K562 (cell line): ENCODE data around the gene CDT1. TPM values are rescaled to one million over a fixed set of nuclear protein-coding genes. Genes with fewer than 3 reads are reported as not detected.
A peak's percentile ranks its signal among the peaks of the same experiment; 100 is the strongest.

ENCODE experiments used
- ATAC-seq: fragments of 200-7000 bp; cut with Tn5 transposase; 3 replicates; pipeline ENCODE4 v1.9.1; 2020; ENCODE audit warnings: moderate library complexity
- BruUV-seq: library from RNA; stranded (reverse); fragments of 400-500 nt; replicated peaks from 2 replicates; lab custom pipeline; 2021; lab: Mats Ljungman, UMichigan
- CTCF ChIA-PET: fragments of 300-600 bp; formaldehyde crosslinking; extraction: SDS; loops from one replicate; lab custom pipeline; 2021; ENCODE audit warnings: low intra/inter-chr PET ratio; lab: Yijun Ruan, JAX
- POLR2A ChIA-PET: fragments of 300-600, 350-650 bp; sonication (Branson Sonifier 250); formaldehyde crosslinking; extraction: SDS; loops from one replicate; lab custom pipeline; 2021; ENCODE audit warnings: antibody characterized with exemption, inconsistent platforms; lab: Yijun Ruan, JAX
- DNase-seq, 4 experiments: peaks; one replicate each; pipeline versions ENCODE4 v3.0.0 to v3.0.0-alpha.2; 2011 to 2018; ENCODE audit warnings: low spot score in 3 of 4, mixed read lengths in 3 of 4; ENCODE audit errors: extremely low read depth in 1 of 4
- FAIRE-seq: peaks from 2 replicates; lab custom pipeline; 2011; peaks lifted over from hg19 to GRCh38; lab: Jason Lieb, UNC
- H2AFZ ChIP-seq: 2 replicates; pipeline ENCODE4 v1.6.0; 2011; ENCODE audit warnings: low read depth, low read length, control low read depth, inconsistent platforms
- H3K27ac ChIP-seq: fragments of 200-600 bp; 3 replicates; pipeline ENCODE4 v1.8.0; 2011; ENCODE audit warnings: low read depth, mild to moderate bottlenecking, control low read depth, inconsistent platforms, low read length, moderate library complexity, mixed read lengths; ENCODE audit errors: extremely low read depth
- H3K27me3 ChIP-seq, 2 experiments: fragments of 300-600 bp in 1 of 2; 2 replicates in 1 of 2; 3 replicates in 1 of 2; pipeline versions ENCODE4 v1.6.0 to v1.8.0; 2011; ENCODE audit warnings: inconsistent platforms in 2 of 2, low read length in 2 of 2, mild to moderate bottlenecking in 1 of 2, mixed read lengths in 1 of 2, moderate library complexity in 1 of 2; ENCODE audit not compliant: control insufficient read depth in 2 of 2, insufficient read depth in 2 of 2
- H3K36me3 ChIP-seq: fragments of 300-600 bp; 3 replicates; pipeline ENCODE4 v1.8.0; 2011; ENCODE audit warnings: mild to moderate bottlenecking, low read length, inconsistent platforms; ENCODE audit not compliant: control insufficient read depth, insufficient read depth
- H3K4me1 ChIP-seq, 2 experiments: fragments of 200-600 bp in 1 of 2; replicated peaks in 1 of 2; 2 replicates in 1 of 2; 3 replicates in 1 of 2; pipeline versions ENCODE4 v1.5.1 to v1.8.0; 2011; ENCODE audit warnings: inconsistent platforms in 2 of 2, low read length in 2 of 2, mild to moderate bottlenecking in 1 of 2, mixed read lengths in 1 of 2, moderate library complexity in 1 of 2; ENCODE audit not compliant: control insufficient read depth in 2 of 2, insufficient read depth in 2 of 2
- H3K4me2 ChIP-seq: 2 replicates; pipeline ENCODE4 v1.6.1; 2011; ENCODE audit warnings: low read length, control low read depth, inconsistent platforms, mixed read lengths; ENCODE audit not compliant: insufficient read depth
- H3K4me3 ChIP-seq: fragments of 200-600 bp; sonication (generic), shearing (Covaris generic); 2 replicates; pipeline ENCODE4 v1.5.1; 2016; ENCODE audit warnings: control low read depth, inconsistent platforms
- H3K79me2 ChIP-seq: fragments of 200-600 bp; 3 replicates; pipeline ENCODE4 v1.8.0; 2011; ENCODE audit warnings: low read length, inconsistent platforms; ENCODE audit not compliant: control insufficient read depth, insufficient read depth
- H3K9ac ChIP-seq, 2 experiments: 2 replicates each; pipeline versions ENCODE4 v1.6.0 to v1.6.1; 2011; ENCODE audit warnings: low read depth in 2 of 2, low read length in 2 of 2, control low read depth in 1 of 2, inconsistent platforms in 1 of 2, mild to moderate bottlenecking in 1 of 2, mixed read lengths in 1 of 2; ENCODE audit not compliant: insufficient read depth in 1 of 2
- H3K9me1 ChIP-seq: one replicate; pipeline ENCODE4 v1.6.0; 2011; ENCODE audit warnings: inconsistent platforms, mild to moderate bottlenecking, low read length, moderate library complexity; ENCODE audit not compliant: control insufficient read depth, insufficient read depth
- H3K9me3 ChIP-seq: replicated peaks from 2 replicates; pipeline ENCODE4 v1.5.1; 2011; ENCODE audit warnings: low read depth, low read length, inconsistent platforms; ENCODE audit not compliant: control insufficient read depth, insufficient read depth
- H4K20me1 ChIP-seq: replicated peaks from 2 replicates; pipeline ENCODE4 v1.6.1; 2011; ENCODE audit warnings: low read length, inconsistent platforms, mixed read lengths; ENCODE audit not compliant: control insufficient read depth, insufficient read depth
- AFF4 ChIP-seq: sonication (generic); formaldehyde crosslinking; IDR thresholded peaks from 2 replicates; pipeline ENCODE4 v1.8.0; 2023; ENCODE audit warnings: mild to moderate bottlenecking, missing genetic modification reagents
- IFI16 ChIP-seq: fragments of 250-450 bp; sonication (Bioruptor Pico); IDR thresholded peaks from 2 replicates; pipeline ENCODE4 v2.1.2; 2022; ENCODE audit warnings: mild to moderate bottlenecking, inconsistent platforms
- JUN ChIP-seq, 2 experiments: sonication (generic) in 1 of 2; formaldehyde crosslinking in 1 of 2; IDR thresholded peaks; 2 replicates each; pipeline versions ENCODE4 v1.6.1 to v1.8.0; 2012 to 2022; ENCODE audit warnings: borderline replicate concordance in 2 of 2, mild to moderate bottlenecking in 2 of 2, improper control_type of control experiment in 1 of 2, low read depth in 1 of 2, low read length in 1 of 2, missing genetic modification reagents in 1 of 2
- KDM5B ChIP-seq: fragments of 200-600 bp; sonication (generic); IDR thresholded peaks from 2 replicates; pipeline ENCODE4 v1.6.1; 2012; ENCODE audit warnings: low read depth, mild to moderate bottlenecking, moderate library complexity, low read length, control low read depth, inconsistent platforms; ENCODE audit not compliant: insufficient replicate concordance
- L3MBTL2 ChIP-seq: fragments of 450-650 bp; IDR thresholded peaks from 2 replicates; pipeline ENCODE4 v1.6.1; 2016; ENCODE audit warnings: mild to moderate bottlenecking, moderate library complexity
- RBM39 ChIP-seq: fragments of 200-400 bp; formaldehyde crosslinking; optimal IDR thresholded peaks from 2 replicates; pipeline ENCODE3; 2018; ENCODE audit warnings: low read depth, low read length
- SAFB2 ChIP-seq: fragments of 200-400 bp; formaldehyde crosslinking; IDR thresholded peaks from 2 replicates; pipeline ENCODE4 v1.6.1; 2018; ENCODE audit warnings: borderline replicate concordance, low read length, low read depth, moderate library complexity; ENCODE audit not compliant: severe bottlenecking
- SMAD1 ChIP-seq: fragments of 150-350 bp; IDR thresholded peaks from 2 replicates; pipeline ENCODE4 v1.6.1; 2014; ENCODE audit warnings: low read length, low read depth; ENCODE audit not compliant: partially characterized antibody
- SRSF3 ChIP-seq: fragments of 200-400 bp; formaldehyde crosslinking; IDR thresholded peaks from 2 replicates; pipeline ENCODE4 v1.6.1; 2016; ENCODE audit warnings: mild to moderate bottlenecking, low read length, moderate library complexity; ENCODE audit not compliant: insufficient read depth
- ZNF77 ChIP-seq: fragments of 250-450 bp; sonication (Bioruptor Pico); IDR thresholded peaks from 2 replicates; pipeline ENCODE4 v1.5.0; 2020
- WGBS: fragments of 100-300 bp; shearing (Covaris generic); methylation state at CpG from one replicate; pipeline ENCODE4 v1.1.6; 2016; ENCODE audit warnings: low coverage, mixed read lengths; ENCODE audit not compliant: insufficient coverage; ENCODE audit errors: missing lambda C conversion rate; 5-methylcytosine and 5-hydroxymethylcytosine counted together
- in situ Hi-C: fragments of 300-500 bp; cut with MboI; formaldehyde crosslinking; loops from 4 replicates; pipeline ENCODE4 v1.15.0; 2018; ENCODE audit warnings: inconsistent platforms, mixed read lengths
- intact Hi-C: fragments of 100-400 bp; cut with micrococcal nuclease; formaldehyde crosslinking; loops from 2 replicates; pipeline ENCODE4 v1.14.2; 2022
- polyA plus RNA-seq, 8 experiments: library from polyadenylated mRNA; depleted of rRNA in 4 of 8; stranded (reverse) in 5 of 8; unstranded in 3 of 8; fragments of >200 nt; fragmentation: Nextera tagmentation in 2 of 8; fragmentation: Illumina TruSeq in 1 of 8; extraction: Ambion mirVana in 2 of 8; extraction: Trizol in 1 of 8; gene quantifications; 2 replicates each; pipeline versions ENCODE4 v1.2.1 to v1.2.3, GENCODE V29; 2011 to 2014; ENCODE audit warnings: inconsistent platforms in 1 of 8, missing spikeins in 1 of 8
- total RNA-seq, 7 experiments: library from RNA; depleted of rRNA in 6 of 7; stranded (reverse); fragments of >200 nt in 6 of 7; fragmentation: Illumina TruSeq in 2 of 7; extraction: Trizol in 2 of 7; gene quantifications; 2 replicates each; pipeline versions ENCODE4 v1.2.1 to v1.2.3, GENCODE V29; 2011 to 2021; ENCODE audit warnings: low replicate concordance in 1 of 7

CDT1 gene
- total and polyA plus RNA-seq, 9 of the 15 experiments (the other 6 are each of a cell fraction or from before 2014, with no cell fraction given), result 0.92 to 178 (median 14.2) TPM

GRCh38 chr16:88847654-88848053 is 44.1 kb downstream of the CDT1 start:
- Histone ChIP-seq H3K4me3 (no peak overlapping the region), H3K9me1 (no peaks in the 10 kb centered on the region), H3K4me2 (no peak overlapping the region), H3K27me3 (no peaks in the 10 kb centered on the region), H3K9ac (peak overlapping the region in 1 of 2 experiments; percentile 35; a peak in 1 of 4 replicates), H3K4me1 (peaks cover 0 to 30% of the 10 kb centered on the region in 2 experiments; a peak in 2 of 5 replicates), H3K27ac (no peak overlapping the region), H2AFZ (no peak overlapping the region), H3K36me3 (no peaks in the 10 kb centered on the region), H3K79me2 (no peaks in the 10 kb centered on the region), H3K9me3 (no peaks in the 10 kb centered on the region), H4K20me1 (no peaks in the 10 kb centered on the region)
- FAIRE-seq, result no peak
- intact Hi-C loops (no loop called here), in situ Hi-C loops (no loop called here)
- 80% methylated on average over 16 of the region's 18 CpGs for WGBS
- no peak for TF ChIP-seq SRSF3
- TF ChIP-seq ZNF77, result no peak
- TF ChIP-seq AFF4, result no peak
- no peak for TF ChIP-seq JUN (IDR thresholded peaks at IDR 0.05; ENCODE audit: borderline replicate concordance, low read depth, low read length)
- no peak for TF ChIP-seq JUN (CRISPR knock-in tag; IDR thresholded peaks at IDR 0.05; ENCODE audit: borderline replicate concordance)
- no peak for TF ChIP-seq IFI16
- TF ChIP-seq SMAD1, result no peak
- no peak for TF ChIP-seq RBM39
- no peak for TF ChIP-seq L3MBTL2
- TF ChIP-seq KDM5B, result no peak
- no peak for TF ChIP-seq SAFB2
- BruUV-seq, result no TSS peak
- CTCF ChIA-PET, result interaction anchor here (0.6 kb wide), 1 partner anchor 188 kb away, joined by 3 read pairs; no protein-coding TSS in a partner anchor
- DNase-seq, result no peak
- POLR2A ChIA-PET, result interaction anchor here (0.7 kb wide), 1 partner anchor 8 kb away, joined by 3 read pairs; no protein-coding TSS in a partner anchor
- no peak for ATAC-seq
